ENCODE data around the gene PSTPIP2.

DNA sequence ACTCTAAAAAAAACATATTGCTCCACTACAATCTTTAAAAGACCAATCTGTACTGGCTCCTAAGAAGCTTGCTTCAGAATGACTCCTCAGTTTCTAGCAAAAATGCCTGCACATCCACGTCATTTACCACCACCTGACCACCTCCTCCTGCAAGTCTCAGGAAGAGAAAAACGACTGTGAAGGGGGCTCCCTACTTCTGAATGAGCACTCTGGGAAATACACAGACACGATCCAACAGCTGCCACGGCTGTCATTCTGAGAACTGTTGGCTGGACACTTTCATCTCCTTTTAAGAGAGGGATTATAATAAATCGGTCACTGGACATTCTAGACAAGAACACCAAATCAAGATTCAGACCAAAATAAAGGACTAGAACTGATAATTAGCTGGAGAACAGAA, 126.4 kb downstream of the PSTPIP2 start:
- TF ChIP-seq, protein P1, sequence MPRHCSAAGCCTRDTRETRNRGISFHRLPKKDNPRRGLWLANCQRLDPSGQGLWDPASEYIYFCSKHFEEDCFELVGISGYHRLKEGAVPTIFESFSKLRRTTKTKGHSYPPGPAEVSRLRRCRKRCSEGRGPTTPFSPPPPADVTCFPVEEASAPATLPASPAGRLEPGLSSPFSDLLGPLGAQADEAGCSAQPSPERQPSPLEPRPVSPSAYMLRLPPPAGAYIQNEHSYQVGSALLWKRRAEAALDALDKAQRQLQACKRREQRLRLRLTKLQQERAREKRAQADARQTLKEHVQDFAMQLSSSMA (CRISPR knock-in tag; IDR thresholded peaks at IDR 0.05): no peak
- TF ChIP-seq HDAC8 (tag; IDR thresholded peaks at IDR 0.05): no peak
- no peak for TF ChIP-seq PCBP2 (IDR thresholded peaks at IDR 0.05; ENCODE audit: low read depth, low read length, poor library complexity, severe bottlenecking)
- TF ChIP-seq ETV6 (IDR thresholded peaks at IDR 0.05; ENCODE audit: borderline replicate concordance in 1 of 2, low read depth in 2 of 2, low read length in 1 of 2): no peak
- no peak for TF ChIP-seq ETV6 (CRISPR knock-in tag; IDR thresholded peaks at IDR 0.05; ENCODE audit: borderline replicate concordance)
- no peak for TF ChIP-seq CAMTA2 (CRISPR knock-in tag; conservative IDR thresholded peaks at IDR 0.05)
